GM18873 (cell line): ENCODE results near the gene ADM.

Source experiments
- ATAC-seq: cut with Tn5 transposase; IDR thresholded peaks from one replicate; pipeline ENCODE4 v1.9.1; 2021; ENCODE audit warnings: mild to moderate bottlenecking, moderate library complexity, moderate number of reproducible peaks; ENCODE audit not compliant: unreplicated experiment, low FRiP score

Gene ADM

GRCh38 chr11:10326012-10326964, 21.4 kb downstream of the ADM start:
- no peak for ATAC-seq

GRCh38 chr11:10327254-10327653, 22.4 kb downstream of the ADM start:
- no peak for ATAC-seq

DNA sequence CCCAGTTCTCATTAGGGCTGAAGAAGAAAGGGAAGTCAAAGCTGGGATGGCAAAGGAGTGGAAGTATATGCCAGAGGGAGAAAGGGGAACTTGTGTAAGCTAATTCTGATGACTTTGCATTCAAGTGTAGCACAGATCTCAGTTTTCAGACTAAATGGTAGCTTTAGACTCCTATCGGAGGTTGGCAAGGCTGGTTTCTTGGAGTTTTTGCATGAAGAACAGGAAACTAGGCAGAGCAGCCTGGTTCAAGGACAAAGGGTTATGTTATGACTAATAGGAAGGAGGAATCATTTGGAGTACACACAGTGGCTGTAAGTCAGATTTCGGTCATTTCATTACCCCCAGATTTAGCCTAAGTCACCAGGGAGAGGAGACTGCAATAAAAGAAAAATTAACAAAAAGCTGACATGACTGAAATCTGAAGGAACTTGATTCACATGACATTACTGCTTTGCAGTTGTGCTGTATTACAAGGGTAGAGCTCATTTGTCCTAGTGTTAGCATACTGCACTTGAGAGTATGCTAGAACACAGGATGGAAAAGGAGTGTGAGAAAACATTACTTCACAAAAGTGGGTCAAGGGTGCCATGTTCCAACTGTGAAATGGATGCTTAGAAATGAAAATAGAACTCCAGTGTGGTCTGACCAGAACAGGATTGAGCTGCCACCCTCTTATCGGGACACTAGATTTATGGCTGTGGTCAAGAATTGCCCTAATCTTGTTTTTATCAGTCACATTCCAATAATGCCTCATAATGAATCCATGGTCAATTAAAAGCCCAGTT, 23.6 kb downstream of the ADM start:
- ATAC-seq: no peak

DNA sequence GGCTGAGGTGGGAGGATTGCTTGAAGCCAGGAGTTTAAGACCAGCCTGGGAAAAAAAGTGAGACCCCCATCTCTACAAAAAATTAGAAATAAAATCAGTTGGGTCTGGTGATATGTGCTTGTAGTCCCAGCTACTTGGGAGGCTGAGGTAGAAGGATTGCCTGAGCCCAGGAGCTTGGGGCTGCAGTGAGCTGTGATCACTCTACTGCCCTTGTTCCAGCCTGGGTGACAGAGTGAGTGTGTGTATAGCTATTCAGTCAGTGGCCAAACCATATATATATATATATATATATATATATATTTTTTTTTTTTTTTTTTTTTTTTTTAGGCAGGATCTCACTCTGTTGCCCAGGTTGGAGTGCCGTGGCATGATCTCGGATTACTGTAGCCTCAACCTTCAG, 24.5 kb downstream of the ADM start:
- ATAC-seq: no peak

DNA sequence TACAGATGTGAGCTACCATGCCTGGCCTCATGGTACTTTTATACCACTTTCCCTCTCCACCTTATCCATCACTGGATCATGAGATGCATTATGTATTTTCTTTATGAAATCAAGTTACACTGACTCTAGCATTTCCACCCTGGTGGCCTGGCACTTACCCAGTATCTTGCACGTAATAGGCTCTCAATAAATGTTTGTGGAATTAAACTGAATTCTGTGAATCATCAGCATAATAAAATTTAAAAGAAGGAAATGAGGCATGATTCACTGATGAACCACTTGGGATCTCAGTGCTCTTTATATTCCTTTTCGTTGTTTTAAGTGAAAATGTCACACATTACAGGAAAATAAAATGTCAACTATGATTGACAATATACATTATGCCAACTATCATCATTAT, 25.1 kb downstream of the ADM start:
- ATAC-seq: no peak

DNA sequence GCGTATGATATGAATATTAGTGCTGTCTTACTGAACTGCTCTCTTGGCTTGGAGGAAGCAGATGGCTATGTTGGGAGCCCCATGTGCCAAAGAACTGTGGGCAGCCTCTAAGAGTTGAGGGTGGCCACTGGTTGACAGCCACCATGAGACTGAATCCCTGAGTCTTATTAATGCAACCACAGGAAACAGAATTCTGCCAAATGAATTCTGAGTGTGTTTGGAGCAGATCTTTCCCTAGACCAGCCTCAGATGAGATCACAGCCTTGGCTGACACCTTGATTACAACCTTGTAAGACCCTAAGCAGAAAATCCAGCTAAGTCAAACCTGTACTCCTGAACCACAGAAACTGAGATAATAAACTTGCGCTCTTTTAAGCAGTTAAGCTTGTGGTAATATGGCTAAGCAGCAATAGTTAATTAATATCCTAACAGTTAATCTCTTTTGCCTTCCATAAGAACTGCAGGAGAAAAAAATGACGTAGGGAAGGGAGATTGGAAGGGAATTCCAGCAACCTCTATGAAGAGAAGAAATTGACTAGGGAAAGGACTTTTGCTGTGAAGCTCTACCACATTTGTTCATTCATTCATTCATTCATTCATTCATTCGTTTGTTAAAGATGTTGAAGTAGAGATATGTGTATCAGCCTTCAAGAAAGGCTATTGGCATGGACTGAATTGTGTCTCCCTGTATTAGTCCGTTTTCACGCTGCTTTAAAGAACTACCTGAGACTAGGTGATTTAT, 26.8 kb downstream of the ADM start:
- no peak for ATAC-seq

GRCh38 chr11:10333490-10333889, 28.6 kb downstream of the ADM start:
- no peak for ATAC-seq

DNA sequence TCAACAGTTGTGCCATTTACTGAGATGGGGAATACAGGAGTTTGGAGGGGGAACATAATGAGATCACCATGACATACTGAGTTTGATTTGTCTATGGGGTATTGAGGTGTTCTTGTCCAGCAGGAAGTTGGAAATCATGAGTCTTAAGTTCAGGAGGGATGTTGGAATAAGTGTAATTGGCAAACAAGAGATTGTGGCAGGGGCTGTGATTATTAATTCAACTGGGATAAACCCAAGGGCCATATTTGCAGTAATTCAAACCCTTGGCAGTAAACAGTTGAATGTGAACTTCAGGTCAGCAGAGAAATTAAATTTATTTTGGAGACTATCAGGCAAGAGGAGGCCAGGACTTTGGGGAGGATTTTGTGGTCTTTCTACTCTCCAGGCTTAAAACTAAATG, 33.4 kb downstream of the ADM start:
- ATAC-seq: no peak

DNA sequence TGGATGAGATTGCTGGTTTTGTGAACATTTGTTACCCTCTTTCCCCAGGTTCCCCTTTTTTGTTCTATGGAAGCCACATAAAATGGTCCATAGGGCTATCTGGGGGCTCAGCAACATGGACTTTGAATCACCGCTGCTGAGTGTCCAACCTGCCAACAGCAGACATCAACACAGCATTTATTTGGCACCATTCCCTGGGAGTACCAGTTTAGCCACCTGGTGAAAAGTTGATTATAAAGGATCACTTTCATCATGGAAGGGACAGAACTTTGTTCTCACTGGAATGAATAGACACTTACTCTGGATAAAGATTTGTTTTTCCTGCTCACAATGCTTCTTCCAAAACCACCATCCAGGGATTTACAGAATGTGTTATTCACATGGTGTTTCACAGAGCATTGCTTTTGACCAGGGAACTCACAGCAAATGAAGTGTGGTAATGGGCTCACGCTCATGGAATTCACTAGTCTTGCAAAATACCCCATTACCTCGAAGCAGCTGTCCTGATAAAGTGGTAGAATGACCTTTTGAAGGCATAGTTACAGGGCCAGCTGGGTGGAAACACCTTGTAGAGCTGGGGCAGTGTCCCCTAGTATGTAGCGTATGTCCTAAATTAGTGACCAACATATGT, 43.9 kb downstream of the ADM start:
- ATAC-seq: no peak

- no peak for ATAC-seq
These were observed 44.4 kb downstream of the ADM start for GRCh38 chr11:10349281-10349665.

DNA sequence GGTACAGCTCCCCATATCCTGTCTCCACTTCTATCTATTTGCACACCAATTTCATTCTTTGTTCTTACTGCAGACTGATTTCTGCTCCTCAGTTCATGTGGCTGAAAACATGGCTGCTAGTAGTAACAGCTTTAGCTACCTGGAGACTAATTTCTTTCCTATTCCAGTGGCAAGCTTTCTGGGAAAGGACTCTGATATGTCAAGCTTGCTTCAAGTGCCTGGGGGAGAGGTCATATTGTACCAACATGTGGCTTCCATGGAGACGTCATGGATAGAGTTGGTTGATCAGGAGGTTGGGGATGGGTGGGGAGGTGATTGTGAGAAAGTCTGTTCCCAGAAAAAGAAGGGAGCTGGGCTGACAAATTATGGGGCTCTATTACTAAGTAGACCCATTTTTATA, 44.9 kb downstream of the ADM start:
- ATAC-seq: no peak

GRCh38 chr11:10350334-10350733, 45.5 kb downstream of the ADM start:
- no peak for ATAC-seq

DNA sequence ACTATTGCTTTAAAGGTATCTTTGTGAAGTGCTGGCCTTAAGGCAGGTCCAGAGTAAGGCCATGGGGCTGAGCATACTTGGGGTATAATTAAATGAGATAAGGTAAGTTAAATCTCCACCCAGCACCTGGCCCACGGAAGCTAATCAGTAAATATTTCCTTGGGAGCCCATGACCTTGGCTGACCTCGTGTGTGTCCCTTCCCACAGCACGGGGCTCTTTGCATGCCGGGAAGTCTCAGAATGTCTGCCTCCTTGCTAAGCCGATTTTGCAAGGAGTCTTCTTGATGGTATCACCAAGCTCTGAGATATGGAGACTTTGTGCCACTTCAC, 46.5 kb downstream of the ADM start:
- ATAC-seq: no peak

GRCh38 chr11:10351765-10352641, 47.1 kb downstream of the ADM start:
- ATAC-seq: no peak

GRCh38 chr11:10352921-10353550, 48.2 kb downstream of the ADM start:
- no peak for ATAC-seq

GRCh38 chr11:10354389-10354788, 49.5 kb downstream of the ADM start:
- no peak for ATAC-seq

GRCh38 chr11:10355257-10355661, 50.4 kb downstream of the ADM start:
- ATAC-seq: no peak

DNA sequence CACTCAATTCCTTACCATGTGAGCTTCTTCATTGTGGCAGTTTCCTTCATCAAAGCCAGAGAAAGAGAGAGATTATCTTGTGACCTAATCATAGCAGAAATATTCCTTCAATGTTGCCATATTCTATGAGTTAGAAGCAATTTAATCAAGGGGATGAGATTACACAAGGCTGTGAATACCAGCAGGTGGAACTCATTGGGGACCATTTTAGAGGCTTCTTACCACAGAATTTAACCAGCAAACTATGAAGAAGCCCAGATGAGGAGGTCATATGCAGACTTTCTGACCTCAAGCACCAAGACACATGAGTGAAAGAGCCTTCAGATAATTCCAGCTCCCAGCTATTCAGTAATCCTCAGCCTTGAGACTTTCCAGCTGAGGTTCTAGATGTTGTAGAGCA, 51.3 kb downstream of the ADM start:
- no peak for ATAC-seq
